MM.1S (cell line): Measurements from ENCODE around the gene SLC38A1.

Experiments used
- EZH2 ChIP-seq: fragments of 300-600 bp; sonication (generic); optimal IDR thresholded peaks from 2 replicates; pipeline ENCODE3; 2017; ENCODE audit warnings: low read depth, mild to moderate bottlenecking, antibody characterized with exemption, low read length, mixed read lengths
- TF ChIP-seq, protein P1 (sequence below): fragments of 300-600 bp; sonication (generic); IDR thresholded peaks from 2 replicates; pipeline ENCODE4 v1.5.1; 2016; ENCODE audit warnings: antibody characterized with exemption, low read length, mixed read lengths

DNA sequence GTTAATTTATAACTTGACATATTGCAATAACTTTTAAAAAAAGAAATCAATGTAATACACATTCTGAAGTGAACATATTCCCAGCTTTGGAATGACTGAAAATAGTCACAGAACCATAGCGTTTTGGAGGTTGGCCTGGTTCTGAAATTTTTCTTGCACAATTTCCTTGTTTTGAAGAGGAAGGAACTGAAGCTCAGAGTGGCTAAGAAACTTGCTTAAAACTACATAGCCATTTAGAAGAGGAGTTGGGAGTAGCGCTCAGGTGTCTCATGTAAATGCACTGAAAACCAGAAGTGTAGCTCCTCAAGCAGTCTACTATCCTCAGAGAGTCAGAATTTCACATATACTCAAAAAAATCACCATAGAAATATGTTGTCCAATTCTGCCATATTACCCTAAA lies 41.2 kb downstream of the SLC38A1 start:
- TF ChIP-seq, protein P1, sequence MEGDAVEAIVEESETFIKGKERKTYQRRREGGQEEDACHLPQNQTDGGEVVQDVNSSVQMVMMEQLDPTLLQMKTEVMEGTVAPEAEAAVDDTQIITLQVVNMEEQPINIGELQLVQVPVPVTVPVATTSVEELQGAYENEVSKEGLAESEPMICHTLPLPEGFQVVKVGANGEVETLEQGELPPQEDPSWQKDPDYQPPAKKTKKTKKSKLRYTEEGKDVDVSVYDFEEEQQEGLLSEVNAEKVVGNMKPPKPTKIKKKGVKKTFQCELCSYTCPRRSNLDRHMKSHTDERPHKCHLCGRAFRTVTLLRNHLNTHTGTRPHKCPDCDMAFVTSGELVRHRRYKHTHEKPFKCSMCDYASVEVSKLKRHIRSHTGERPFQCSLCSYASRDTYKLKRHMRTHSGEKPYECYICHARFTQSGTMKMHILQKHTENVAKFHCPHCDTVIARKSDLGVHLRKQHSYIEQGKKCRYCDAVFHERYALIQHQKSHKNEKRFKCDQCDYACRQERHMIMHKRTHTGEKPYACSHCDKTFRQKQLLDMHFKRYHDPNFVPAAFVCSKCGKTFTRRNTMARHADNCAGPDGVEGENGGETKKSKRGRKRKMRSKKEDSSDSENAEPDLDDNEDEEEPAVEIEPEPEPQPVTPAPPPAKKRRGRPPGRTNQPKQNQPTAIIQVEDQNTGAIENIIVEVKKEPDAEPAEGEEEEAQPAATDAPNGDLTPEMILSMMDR: no peak
- TF ChIP-seq EZH2: no peak
